ENCODE results near the gene WDFY4.
A peak's percentile ranks its signal among the peaks of the same experiment; 100 is the strongest.

The WDFY4 gene

GRCh38 chr10:49000437-49001398 is 316.0 kb downstream of the WDFY4 start:
- H3K27me3 ChIP-seq (ENCODE audit: insufficient read depth, low read length, poor library complexity) = no peaks in the 10 kb centered on the region
- no peak overlapping the region for H4K5ac ChIP-seq (ENCODE audit: low read length)
- no peak overlapping the region for H4K8ac ChIP-seq (ENCODE audit: low read depth, low read length)
- H3K9ac ChIP-seq (ENCODE audit: low read length) = no peak overlapping the region
- no peak overlapping the region for H2BK15ac ChIP-seq (replicated peaks; ENCODE audit: low read depth)
- no peak overlapping the region for H3K18ac ChIP-seq (ENCODE audit: low read length)
- H3K4me3 ChIP-seq (ENCODE audit: low read length) = no peak overlapping the region
- no CpG with 5 or more reads among the region's 13 CpGs for WGBS (ENCODE audit: extremely low coverage, insufficient coverage, low lambda C conversion rate)
- no peak overlapping the region for H3K4me2 ChIP-seq (ENCODE audit: low read length)
- H2BK120ac ChIP-seq (ENCODE audit: low read depth, low read length) = no peak overlapping the region
- H3K79me2 ChIP-seq (ENCODE audit: control insufficient read depth, insufficient read depth, low read length) = no peaks in the 10 kb centered on the region
- peaks cover 3% of the 10 kb centered on the region for H3K4me1 ChIP-seq (ENCODE audit: control insufficient read depth, low read depth, low read length)
- no peak overlapping the region for H3K23ac ChIP-seq (ENCODE audit: low read length)
- no peak overlapping the region for H2AK5ac ChIP-seq (ENCODE audit: low read length)
- no peak for DNase-seq
- H3K27ac ChIP-seq (ENCODE audit: low read depth, low read length) = no peak overlapping the region
- no peak overlapping the region for H2BK5ac ChIP-seq (ENCODE audit: low read length)
- H3K79me1 ChIP-seq (ENCODE audit: low read length) = no peaks in the 10 kb centered on the region
- no peak overlapping the region for H3K4ac ChIP-seq (ENCODE audit: low read depth, low read length)
- peak overlapping the region; percentile 49 for H3K56ac ChIP-seq (ENCODE audit: low read length)
- H3K36me3 ChIP-seq (ENCODE audit: control insufficient read depth, insufficient read depth, low read length) = no peaks in the 10 kb centered on the region

- Histone ChIP-seq H2BK120ac (ENCODE audit: low read depth, low read length) (no peak overlapping the region), H3K18ac (ENCODE audit: low read length) (no peak overlapping the region), H2AK5ac (ENCODE audit: low read length) (no peak overlapping the region), H3K4me1 (ENCODE audit: control insufficient read depth, low read depth, low read length) (peaks cover 3% of the 10 kb centered on the region), H3K79me2 (ENCODE audit: control insufficient read depth, insufficient read depth, low read length) (no peaks in the 10 kb centered on the region), H3K9ac (ENCODE audit: low read length) (no peak overlapping the region), H3K4me3 (ENCODE audit: low read length) (no peak overlapping the region), H3K56ac (ENCODE audit: low read length) (peak overlapping the region; percentile 42), H3K4ac (ENCODE audit: low read depth, low read length) (no peak overlapping the region), H3K27me3 (ENCODE audit: insufficient read depth, low read length, poor library complexity) (no peaks in the 10 kb centered on the region), H3K4me2 (ENCODE audit: low read length) (no peak overlapping the region), H3K23ac (ENCODE audit: low read length) (no peak overlapping the region), H2BK5ac (ENCODE audit: low read length) (no peak overlapping the region), H3K79me1 (ENCODE audit: low read length) (no peaks in the 10 kb centered on the region), H4K5ac (ENCODE audit: low read length) (no peak overlapping the region), H3K27ac (ENCODE audit: low read depth, low read length) (no peak overlapping the region), H4K8ac (ENCODE audit: low read depth, low read length) (no peak overlapping the region), H3K36me3 (ENCODE audit: control insufficient read depth, insufficient read depth, low read length) (no peaks in the 10 kb centered on the region), H2BK15ac (replicated peaks; ENCODE audit: low read depth) (no peak overlapping the region)
- no CpG with 5 or more reads among the region's 9 CpGs for WGBS (ENCODE audit: extremely low coverage, insufficient coverage, low lambda C conversion rate)
- peak; percentile 84 for DNase-seq
Measured at GRCh38 chr10:49001402-49001801, 316.7 kb downstream of the WDFY4 start.

DNA sequence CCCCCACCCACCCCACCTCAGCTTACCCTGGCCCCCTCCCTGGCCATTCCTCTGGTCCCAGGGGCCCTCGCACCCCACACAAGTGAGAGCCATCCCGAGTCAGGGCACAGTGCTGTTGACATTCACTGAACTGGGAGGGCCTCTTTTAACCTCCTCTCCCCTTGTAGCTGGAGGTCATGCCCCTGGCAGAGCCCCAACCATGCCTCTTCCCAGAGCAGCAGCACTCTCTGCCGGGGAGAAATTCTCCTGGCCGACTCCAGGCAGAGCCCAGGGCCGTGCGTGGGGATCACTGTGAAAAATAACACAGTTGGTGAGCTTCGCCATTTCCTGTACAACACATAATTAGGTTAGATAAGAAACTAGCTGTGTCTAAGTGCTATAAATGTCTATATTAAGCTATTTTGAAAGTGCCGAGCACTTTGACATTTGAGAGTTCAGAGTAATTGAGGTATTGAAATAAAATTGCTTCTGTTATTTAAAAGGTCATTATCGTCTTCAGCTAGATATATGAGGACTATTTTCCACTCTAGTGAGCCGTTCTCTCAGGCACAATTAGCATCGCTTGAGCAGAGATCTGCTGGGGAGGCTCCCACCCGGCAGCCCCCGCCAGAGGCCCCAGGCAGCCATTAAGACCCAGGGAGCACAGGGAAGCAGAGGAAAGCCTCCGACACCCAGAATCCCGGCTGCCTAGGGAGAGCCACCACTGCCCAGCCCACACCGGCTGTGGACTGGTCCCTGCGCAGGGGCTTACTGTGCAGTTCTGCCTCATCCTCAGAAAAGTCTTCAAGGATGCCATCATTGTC is 317.4 kb downstream of the WDFY4 start:
- no peak overlapping the region for H3K4me2 ChIP-seq (ENCODE audit: low read length)
- peak overlapping the region; percentile 42 for H3K56ac ChIP-seq (ENCODE audit: low read length)
- H3K27ac ChIP-seq (ENCODE audit: low read depth, low read length) = no peak overlapping the region
- H2BK120ac ChIP-seq (ENCODE audit: low read depth, low read length) = no peak overlapping the region
- no peak overlapping the region for H3K23ac ChIP-seq (ENCODE audit: low read length)
- no peak overlapping the region for H4K8ac ChIP-seq (ENCODE audit: low read depth, low read length)
- no peak overlapping the region for H3K18ac ChIP-seq (ENCODE audit: low read length)
- no CpG with 5 or more reads among the region's 17 CpGs for WGBS (ENCODE audit: extremely low coverage, insufficient coverage, low lambda C conversion rate)
- H3K4me1 ChIP-seq (ENCODE audit: control insufficient read depth, low read depth, low read length) = peaks cover 3% of the 10 kb centered on the region
- H3K9ac ChIP-seq (ENCODE audit: low read length) = no peak overlapping the region
- no peak overlapping the region for H2BK5ac ChIP-seq (ENCODE audit: low read length)
- H4K5ac ChIP-seq (ENCODE audit: low read length) = no peak overlapping the region
- DNase-seq = no peak
- no peaks in the 10 kb centered on the region for H3K27me3 ChIP-seq (ENCODE audit: insufficient read depth, low read length, poor library complexity)
- no peaks in the 10 kb centered on the region for H3K79me1 ChIP-seq (ENCODE audit: low read length)
- H3K79me2 ChIP-seq (ENCODE audit: control insufficient read depth, insufficient read depth, low read length) = no peaks in the 10 kb centered on the region
- no peak overlapping the region for H2AK5ac ChIP-seq (ENCODE audit: low read length)
- no peak overlapping the region for H3K4me3 ChIP-seq (ENCODE audit: low read length)
- no peaks in the 10 kb centered on the region for H3K36me3 ChIP-seq (ENCODE audit: control insufficient read depth, insufficient read depth, low read length)
- H3K4ac ChIP-seq (ENCODE audit: low read depth, low read length) = no peak overlapping the region
- no peak overlapping the region for H2BK15ac ChIP-seq (replicated peaks; ENCODE audit: low read depth)

GRCh38 chr10:49005270-49005669 is 320.6 kb downstream of the WDFY4 start:
- H3K36me3 ChIP-seq (ENCODE audit: control insufficient read depth, insufficient read depth, low read length) = no peaks in the 10 kb centered on the region
- WGBS (ENCODE audit: extremely low coverage, insufficient coverage, low lambda C conversion rate) = no CpG with 5 or more reads among the region's 5 CpGs
- no peak overlapping the region for H4K8ac ChIP-seq (ENCODE audit: low read depth, low read length)
- H3K23ac ChIP-seq (ENCODE audit: low read length) = no peak overlapping the region
- H3K27me3 ChIP-seq (ENCODE audit: insufficient read depth, low read length, poor library complexity) = no peaks in the 10 kb centered on the region
- DNase-seq = no peak
- H3K9ac ChIP-seq (ENCODE audit: low read length) = no peak overlapping the region
- H3K56ac ChIP-seq (ENCODE audit: low read length) = no peak overlapping the region
- no peak overlapping the region for H2AK5ac ChIP-seq (ENCODE audit: low read length)
- peaks cover 3% of the 10 kb centered on the region for H3K4me1 ChIP-seq (ENCODE audit: control insufficient read depth, low read depth, low read length)
- H2BK15ac ChIP-seq (replicated peaks; ENCODE audit: low read depth) = no peak overlapping the region
- no peak overlapping the region for H2BK120ac ChIP-seq (ENCODE audit: low read depth, low read length)
- no peak overlapping the region for H2BK5ac ChIP-seq (ENCODE audit: low read length)
- H3K18ac ChIP-seq (ENCODE audit: low read length) = no peak overlapping the region
- H3K4me3 ChIP-seq (ENCODE audit: low read length) = no peak overlapping the region
- H4K5ac ChIP-seq (ENCODE audit: low read length) = no peak overlapping the region
- no peak overlapping the region for H3K4me2 ChIP-seq (ENCODE audit: low read length)
- no peak overlapping the region for H3K27ac ChIP-seq (ENCODE audit: low read depth, low read length)
- H3K4ac ChIP-seq (ENCODE audit: low read depth, low read length) = no peak overlapping the region
- H3K79me1 ChIP-seq (ENCODE audit: low read length) = no peaks in the 10 kb centered on the region
- H3K79me2 ChIP-seq (ENCODE audit: control insufficient read depth, insufficient read depth, low read length) = no peaks in the 10 kb centered on the region

- no peaks in the 10 kb centered on the region for H3K27me3 ChIP-seq (ENCODE audit: insufficient read depth, low read length, poor library complexity)
- no peak overlapping the region for H3K18ac ChIP-seq (ENCODE audit: low read length)
- no peak overlapping the region for H3K4me2 ChIP-seq (ENCODE audit: low read length)
- no peak for DNase-seq
- H3K79me2 ChIP-seq (ENCODE audit: control insufficient read depth, insufficient read depth, low read length) = no peaks in the 10 kb centered on the region
- H2BK15ac ChIP-seq (replicated peaks; ENCODE audit: low read depth) = no peak overlapping the region
- H3K4me3 ChIP-seq (ENCODE audit: low read length) = no peak overlapping the region
- no peaks in the 10 kb centered on the region for H3K36me3 ChIP-seq (ENCODE audit: control insufficient read depth, insufficient read depth, low read length)
- no peak overlapping the region for H4K5ac ChIP-seq (ENCODE audit: low read length)
- H3K4me1 ChIP-seq (ENCODE audit: control insufficient read depth, low read depth, low read length) = no peaks in the 10 kb centered on the region
- H3K4ac ChIP-seq (ENCODE audit: low read depth, low read length) = no peak overlapping the region
- H2BK5ac ChIP-seq (ENCODE audit: low read length) = no peak overlapping the region
- H3K79me1 ChIP-seq (ENCODE audit: low read length) = no peaks in the 10 kb centered on the region
- no peak overlapping the region for H3K9ac ChIP-seq (ENCODE audit: low read length)
- no peak overlapping the region for H2AK5ac ChIP-seq (ENCODE audit: low read length)
- H3K56ac ChIP-seq (ENCODE audit: low read length) = no peak overlapping the region
- no peak overlapping the region for H3K23ac ChIP-seq (ENCODE audit: low read length)
- no peak overlapping the region for H3K27ac ChIP-seq (ENCODE audit: low read depth, low read length)
- WGBS (ENCODE audit: extremely low coverage, insufficient coverage, low lambda C conversion rate) = no CpG with 5 or more reads among the region's 5 CpGs
- H2BK120ac ChIP-seq (ENCODE audit: low read depth, low read length) = no peak overlapping the region
- no peak overlapping the region for H4K8ac ChIP-seq (ENCODE audit: low read depth, low read length)
Measured at GRCh38 chr10:49007129-49007528, 322.5 kb downstream of the WDFY4 start.

Data from mesendoderm (in vitro differentiated cells).